ENCODE results near the gene BMPR1A.
A peak's percentile ranks its signal among the peaks of the same experiment; 100 is the strongest.
"Not testable (repeated sequence)": the region's sequence is repeated elsewhere in the genome, so short reads cannot be mapped to it uniquely, and the experiment has no call there.

BMPR1A gene

DNA sequence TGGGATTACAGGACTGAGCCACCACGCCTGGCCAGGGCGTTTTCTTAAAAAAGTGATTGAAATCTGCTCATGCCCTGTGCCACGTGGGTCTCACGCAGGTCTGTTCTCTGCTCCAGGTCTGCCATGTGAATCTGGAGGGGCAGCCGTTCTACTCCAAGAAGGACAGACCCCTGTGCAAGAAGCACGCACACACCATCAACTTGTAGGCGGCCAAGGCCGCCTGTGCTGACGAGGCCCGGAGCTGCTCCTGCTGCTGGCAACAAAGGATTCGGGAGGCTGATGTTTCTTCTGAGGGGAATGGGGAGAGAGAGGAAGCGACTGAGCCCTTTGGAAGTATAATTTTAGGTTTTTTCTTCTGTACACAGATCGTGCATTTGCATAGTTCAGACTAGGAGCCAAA, 23.6 kb upstream of the BMPR1A start:
- no peak for DNase-seq

DNA sequence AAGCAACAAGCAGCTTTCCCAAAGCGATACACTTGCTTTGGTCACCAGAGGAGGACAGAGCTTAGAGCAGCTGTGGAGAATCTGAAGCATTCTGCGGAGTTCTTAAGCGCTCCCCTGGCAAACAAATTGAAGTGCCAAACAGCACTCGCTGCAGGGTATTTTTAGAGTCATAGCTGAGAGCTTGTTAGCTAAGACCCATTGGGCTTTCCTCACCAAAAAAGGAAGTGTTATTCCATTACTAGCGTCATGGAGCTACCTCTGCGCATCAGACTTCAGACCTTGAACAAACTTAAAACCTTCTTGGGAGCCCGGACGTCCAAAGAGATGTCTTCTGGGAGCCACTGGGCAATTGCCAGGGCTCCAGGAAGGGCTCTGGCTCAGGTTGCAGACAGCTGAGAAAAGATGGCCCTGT, 23.2 kb upstream of the BMPR1A start:
- no peak for DNase-seq

DNA sequence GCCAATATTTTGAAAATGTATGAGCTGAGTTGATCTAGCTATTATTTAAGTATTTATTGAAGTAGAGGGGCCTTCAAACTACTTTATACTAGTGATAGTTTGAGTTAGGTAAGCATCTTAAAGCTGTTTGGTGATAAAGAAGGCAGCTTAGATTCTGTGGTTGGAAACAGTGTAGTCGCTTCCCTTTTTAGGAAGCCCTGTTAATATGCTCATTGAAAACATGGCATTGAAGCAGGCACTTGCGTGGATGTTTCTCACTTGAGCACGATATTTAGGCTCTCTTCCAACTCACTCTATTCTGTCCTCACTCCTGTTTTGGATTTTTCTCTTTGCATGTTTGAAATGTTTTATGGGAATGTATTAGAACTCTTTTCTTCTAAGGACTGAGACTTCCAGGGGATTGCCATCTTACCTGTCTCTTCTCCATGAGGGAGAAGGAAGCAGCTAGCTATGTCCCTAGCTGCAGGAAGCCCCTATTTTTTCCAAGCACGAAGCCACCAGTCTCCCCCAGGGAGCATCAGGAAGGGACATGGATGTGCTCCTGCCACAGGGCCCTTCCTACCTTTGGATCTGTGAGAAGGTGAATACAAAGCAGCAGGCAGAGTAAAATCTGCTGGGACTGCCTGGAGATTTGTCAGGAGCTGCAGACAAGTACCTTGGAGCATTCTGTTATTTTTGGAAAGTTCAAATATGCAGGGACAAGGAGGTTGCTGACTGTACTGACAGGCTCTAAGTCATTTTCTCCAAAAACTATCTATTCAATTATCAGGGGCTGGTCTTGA, 22.0 kb upstream of the BMPR1A start:
- DNase-seq, result no peak

DNA sequence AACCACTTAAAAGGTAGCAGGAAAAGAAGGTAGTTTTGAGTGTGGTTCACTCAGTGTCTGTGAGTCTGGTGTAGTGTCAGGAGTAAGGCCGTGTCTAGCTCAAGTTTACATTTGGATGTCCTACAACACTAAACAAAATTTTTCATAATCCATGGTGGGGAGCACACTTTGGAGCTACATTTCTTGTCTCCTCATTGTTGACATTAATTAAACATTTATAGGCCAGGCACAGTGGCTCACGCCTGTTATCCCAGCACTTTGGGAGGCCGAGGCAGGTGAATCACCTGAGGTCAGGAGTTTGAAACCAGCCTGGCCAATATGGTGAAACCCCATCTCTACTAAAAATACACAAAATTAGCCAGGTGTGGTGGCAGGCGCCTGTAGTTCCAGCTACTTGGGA, 21.1 kb upstream of the BMPR1A start:
- DNase-seq, result not testable (repeated sequence)

DNA sequence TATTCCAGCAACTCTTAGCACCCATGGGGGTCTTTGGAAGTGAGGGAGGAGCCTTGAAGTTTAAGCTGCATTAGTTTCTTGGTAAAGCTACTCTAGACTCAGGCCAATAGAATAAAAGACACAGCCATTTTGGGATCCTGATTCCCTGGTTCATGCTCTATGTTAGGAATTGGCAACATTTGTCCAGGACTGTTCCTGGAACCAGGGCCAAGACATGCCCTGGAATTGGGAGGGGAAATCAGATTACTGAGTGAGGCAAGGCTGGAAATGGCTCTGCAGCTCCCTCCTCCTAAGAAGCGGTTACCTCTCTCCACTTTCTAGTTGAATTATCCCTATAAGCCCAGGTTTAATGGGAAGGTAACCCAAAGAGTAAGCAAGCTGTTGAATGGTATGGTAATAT, 14.2 kb upstream of the BMPR1A start:
- no peak for DNase-seq

DNA sequence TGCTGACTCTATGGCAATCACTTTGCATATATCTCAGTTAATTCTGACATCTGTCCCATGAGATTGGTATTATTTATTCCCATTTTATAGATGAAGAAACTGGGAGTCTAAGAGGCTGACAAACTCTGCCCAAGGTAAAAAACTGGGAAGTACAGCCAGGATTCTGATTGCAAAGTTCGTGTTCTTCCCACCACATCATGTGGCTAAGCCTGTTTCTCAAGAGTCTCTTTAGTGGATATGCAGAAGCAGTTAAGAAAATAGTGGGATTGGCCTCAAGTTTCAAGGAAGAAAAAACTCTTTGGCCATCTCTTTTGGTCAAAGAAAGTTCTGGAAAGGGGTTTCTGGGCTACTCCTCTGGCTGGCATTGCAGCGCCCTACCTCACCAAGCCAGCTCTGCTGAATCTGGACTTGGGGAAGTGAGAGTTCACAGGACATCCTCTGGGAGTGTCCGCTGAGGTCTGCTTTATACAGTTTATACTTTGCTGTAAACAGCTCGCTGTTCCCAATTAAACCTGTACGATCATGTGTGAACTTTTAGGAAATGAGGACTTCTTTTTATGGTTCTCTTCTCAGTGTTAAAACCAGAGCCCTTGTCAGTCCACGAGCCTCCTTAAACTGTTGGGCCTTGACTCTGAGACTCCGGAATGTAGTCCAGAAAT, 12.2 kb upstream of the BMPR1A start:
- DNase-seq, result no peak

DNA sequence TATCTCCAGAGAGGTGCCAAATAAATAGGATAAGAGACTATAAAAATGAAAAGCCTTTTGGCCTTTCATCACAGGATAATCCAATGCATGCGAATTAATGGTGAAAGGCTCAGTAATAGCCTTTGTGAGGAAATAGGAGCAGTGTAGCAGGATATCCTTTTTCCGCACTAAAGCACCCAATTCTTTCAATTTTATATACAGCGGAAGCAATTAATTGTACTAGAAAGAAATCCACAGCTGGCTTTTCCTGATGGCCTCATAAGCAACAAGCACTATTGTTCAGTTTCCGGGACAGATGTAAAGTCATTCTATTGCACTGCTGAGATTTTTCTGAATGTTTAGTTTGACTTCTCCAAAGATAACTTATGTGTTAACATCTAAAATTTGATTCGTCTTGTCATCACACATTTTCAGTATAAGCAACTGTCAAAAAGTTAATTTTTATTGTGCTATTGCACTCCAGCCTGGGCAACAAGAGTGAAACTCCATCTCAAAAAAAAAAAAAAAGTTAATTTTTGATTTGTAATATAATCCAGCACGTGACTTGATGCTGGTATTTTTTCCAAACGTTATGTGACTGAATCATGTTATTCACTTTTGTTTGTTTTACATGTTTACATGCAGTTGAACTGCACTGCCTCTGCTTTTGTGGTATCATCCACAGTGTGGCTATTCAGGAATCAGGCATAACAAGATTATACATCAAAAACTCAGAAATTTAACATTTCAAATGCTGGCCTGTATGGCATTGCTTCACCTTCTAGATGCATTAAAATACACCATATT, 8.4 kb upstream of the BMPR1A start:
- DNase-seq, result no peak

DNA sequence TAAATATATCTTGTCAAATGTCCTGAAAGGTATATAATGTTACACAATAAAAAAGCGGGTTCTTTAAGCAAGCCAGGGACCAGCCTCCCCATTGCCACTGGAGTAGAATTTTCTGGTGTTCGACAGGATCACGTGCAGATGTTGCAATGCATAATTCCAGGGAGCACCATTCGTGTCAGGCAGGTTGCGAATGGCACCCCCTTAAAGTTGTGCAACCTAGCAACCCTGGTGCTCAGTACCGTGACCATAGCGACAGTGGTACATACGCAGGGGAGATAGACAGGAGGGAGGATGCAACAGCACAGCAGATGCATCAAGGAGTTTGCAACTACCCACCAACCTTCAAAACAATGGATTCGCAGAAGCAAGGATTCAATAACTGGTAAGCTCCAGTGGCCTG, 6.6 kb upstream of the BMPR1A start:
- DNase-seq, result no peak

DNA sequence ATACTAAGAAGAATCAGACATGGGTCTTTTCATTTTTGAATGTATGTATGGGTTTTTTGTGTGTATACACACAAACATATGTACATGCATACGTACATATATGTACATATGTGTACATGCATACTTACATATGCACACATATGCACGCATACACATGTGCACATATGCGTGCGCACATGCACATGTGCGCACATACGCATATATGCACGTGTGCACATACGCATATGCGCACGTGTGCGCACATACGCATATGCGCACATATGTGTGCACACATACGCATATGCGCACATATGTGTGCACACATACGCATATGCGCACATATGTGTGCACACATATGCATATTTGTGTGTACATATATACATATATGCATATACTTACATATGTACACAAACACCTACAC, 4.9 kb upstream of the BMPR1A start:
- DNase-seq, result no peak

DNA sequence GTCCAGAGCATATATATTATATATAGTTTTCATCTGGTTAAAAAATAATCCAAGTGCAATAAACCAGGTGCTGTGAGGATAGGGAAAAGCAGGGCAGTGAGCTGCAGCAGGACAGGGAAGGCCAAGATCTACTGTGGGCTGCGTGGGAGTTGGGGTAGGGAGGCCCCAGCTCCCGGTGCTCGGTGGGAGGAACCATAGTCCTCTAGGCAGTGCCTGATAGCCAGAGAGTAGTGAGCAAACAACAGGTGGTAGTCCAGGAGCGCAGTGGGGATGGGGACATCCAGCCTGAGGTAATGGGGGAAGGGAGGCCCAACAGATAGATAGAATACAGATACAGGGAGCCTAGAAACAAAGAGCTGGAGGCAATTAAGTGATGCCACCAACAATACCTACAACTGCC, 4.1 kb upstream of the BMPR1A start:
- no peak for DNase-seq

DNA sequence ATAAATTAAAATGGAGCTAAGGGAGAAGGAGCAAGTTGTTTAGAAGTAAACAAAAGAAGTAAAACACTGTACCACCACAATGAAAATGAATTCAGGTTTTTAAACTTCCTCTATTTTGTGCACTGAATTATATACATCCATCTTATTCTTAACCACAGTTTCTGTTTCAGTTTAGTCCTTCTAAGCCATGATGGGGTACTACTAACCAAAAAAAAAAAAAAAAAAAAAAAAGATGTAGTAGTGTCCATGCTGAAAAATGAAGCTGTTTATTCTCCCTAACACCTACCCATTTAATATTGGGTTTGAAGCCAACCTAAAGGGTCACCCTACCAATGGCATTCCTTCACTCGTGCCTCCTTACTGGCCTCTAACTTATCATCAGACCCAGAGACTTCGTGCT, 3.4 kb upstream of the BMPR1A start:
- DNase-seq, result no peak

DNA sequence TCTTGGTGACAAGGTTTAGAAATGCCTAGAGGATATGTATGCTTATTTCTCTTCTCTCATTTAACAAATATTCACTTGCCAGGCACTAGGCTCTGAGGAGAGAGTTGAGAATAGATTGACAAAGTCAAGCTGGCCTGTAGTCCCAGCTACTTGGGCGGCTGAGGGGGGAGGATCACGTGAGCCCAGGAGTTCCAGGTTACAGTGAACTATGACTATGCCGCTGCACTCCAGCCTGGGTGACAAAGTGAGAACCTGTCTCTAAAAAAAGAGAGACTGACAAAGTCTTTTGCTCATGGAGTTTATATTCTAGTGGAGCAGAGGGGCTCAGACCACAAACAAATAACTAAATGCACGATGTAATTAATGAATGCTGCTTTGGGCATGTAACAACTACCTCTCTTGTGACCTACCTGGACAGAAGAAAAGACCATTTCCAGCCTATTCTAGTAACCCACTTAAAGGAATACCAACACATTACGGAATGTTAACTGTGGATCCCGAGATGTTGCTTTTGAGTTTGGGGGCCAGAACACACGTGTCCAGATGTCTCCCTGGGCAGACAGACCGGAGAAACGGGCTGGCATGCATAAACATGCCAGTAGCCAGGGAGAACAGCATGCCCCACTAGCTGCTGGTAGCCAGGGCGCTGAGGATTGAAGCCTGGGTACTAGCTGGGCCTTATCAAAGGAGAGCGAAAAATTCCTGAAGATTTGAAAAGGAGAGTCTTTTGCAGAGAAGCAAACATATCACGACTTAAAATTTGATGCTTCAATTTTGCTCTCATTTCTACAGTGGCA, 2.6 kb upstream of the BMPR1A start:
- no peak for DNase-seq

DNA sequence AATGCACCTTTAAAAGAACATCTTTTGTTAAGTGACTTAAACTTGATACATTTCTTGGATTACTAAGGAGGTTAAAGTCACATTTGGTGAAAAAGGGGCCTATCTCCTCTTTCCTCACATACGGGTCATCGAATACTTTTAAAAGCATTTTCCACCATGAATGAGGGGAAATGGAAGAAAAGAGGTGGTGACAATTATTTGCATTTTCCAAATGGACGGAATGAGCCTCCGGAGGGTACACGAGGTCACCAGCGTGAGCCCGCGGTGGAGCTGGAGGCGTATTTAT, 1.0 kb upstream of the BMPR1A start:
- no peak for DNase-seq

DNA sequence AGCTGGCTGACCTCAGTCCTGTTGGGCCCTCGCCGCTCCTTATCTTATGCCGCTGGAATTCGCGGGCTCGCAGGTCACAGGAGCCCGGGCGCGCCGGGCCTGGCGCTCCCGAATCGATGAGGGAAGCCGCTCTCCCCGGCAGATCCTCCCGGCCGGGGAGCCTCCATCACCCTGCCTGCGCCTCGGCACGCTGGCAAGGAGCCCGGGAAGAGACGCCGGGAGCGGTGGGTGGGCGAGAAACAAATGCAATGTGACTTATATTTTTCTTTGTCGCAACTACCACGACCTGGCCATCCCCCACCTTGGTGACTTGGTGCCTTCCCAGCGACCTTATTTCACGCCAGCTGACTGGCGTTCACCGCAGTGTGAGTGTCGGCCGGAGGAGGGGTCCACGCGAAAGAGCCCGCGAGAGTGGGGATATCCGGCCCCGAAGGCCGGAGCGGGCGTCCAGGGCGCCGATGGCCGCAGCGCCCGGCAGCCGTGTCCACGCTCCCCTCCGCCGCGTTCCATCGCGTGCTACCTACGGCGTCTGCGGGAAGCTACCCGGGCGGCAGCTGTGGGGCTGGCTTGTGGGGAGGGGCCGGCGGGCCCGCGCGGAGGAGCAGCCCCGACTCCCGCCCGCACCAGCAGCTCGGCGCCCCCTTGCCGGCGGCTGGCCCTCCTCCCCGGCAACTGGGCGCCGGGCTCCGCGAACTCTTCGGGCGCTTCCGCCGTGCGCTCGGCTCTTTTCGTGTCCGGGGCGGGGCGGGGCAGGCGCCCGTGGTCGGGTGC, 494 bp upstream of the BMPR1A start:
- peak; percentile 82 for DNase-seq

DNA sequence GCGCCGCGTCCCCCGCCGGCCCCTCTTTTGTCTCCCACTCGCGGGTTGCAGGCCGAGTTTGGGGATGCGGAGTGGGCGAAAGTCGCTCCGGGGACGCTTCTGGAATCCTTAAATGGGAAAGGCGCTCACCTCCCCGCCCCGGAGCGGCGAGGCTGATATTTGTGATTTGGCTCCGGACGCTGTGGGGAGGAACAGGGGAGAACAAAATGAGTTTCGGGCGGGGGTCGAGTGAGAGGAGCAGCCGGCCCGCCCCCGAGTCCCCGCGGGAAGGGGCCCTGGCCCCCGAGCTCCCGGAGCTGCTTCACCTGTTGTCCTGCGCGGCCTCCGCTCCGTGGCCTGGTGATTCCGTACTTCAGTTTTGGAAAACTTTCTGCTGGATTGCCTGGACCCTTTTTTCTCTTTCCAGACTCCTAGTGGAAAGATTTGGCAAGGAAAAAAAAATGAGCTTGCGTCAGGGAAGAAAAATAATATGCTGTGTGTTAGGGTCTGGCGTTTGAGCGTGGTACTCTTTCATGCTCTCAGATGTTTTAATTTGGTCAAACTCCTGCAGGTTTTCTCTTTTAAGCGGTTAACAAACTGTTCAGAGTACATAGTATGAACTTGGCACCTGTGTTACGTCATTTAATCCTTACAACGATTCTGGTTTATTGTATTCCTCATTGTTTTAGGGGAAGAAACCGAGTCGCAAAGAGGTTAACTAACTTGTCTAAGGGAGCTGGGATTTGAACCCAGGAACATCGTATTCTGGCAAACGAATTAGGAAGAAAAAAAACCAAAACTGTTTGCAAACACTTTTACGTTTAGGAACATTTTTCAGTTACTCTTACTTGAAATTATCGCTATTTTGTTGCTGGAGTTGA, 924 bp downstream of the BMPR1A start:
- no peak for DNase-seq

DNA sequence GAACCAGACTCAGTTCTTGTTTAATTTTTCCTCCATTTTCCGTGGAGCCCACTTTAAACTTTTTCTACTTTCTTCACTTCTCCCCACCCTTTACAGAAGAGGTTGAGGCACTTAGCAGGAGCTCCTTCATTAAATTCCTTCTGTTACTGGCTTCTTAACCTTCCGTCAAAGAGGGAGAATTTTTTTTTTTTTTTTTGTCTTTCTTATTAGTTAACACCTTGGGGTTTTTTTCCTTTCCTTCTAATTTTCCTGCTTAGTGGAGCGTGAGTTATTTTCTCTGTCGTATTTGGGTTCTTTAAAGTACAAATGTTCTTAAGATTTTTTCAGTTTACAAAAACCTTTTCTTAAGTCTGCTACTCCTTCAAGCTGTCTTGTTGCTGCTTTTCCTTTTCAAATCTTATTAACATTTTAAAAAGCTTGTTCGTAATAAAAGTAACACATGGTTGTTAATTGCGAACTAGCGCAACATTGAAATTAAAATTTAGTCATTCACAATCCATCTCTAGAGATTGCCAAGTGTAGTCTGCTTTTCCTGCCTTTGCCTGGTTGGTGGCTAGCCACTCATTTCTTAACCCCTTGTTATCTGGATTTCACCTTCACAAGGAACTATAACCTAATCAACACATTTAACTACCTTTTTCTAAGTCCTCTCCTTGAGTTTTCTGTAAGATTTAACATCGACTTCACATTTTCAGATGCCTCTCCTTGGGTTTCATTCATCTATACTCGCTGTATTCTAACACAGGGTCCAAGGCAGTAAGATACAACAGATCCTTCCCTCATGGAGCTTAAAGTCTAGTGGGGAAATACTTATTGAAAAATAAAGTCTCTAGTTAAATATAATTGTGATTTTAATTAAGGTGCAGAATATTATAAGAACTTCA, 2.0 kb downstream of the BMPR1A start:
- peak; percentile 14 for DNase-seq

DNA sequence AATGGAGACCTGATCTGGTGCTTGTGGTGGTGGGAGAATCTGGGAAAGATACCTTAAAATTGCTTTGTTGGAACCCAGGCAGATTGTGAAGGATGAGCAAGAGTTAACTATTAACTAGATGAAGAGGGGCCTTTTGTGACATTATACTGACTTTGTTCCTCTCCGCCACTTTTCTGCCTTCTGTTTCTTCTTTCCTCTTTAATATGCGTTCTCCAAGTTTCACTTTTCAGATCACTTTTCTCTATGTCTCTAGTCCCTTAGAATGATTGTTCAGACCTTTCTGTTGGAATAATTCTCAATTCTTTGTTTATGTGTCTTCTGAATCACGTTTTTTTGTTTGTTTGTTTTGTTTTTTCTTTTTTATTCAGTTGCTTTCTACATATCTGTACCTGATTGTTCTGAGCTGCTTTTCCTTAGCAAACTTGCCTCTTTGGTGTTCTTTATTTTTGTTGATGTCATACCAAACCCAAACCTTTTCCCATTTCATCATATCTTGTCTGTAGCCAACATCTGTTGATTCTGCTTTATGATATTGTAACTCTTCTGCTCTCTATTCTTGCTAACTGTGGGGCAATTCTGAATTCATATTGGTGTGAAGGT, 2.8 kb downstream of the BMPR1A start:
- DNase-seq, result no peak

DNA sequence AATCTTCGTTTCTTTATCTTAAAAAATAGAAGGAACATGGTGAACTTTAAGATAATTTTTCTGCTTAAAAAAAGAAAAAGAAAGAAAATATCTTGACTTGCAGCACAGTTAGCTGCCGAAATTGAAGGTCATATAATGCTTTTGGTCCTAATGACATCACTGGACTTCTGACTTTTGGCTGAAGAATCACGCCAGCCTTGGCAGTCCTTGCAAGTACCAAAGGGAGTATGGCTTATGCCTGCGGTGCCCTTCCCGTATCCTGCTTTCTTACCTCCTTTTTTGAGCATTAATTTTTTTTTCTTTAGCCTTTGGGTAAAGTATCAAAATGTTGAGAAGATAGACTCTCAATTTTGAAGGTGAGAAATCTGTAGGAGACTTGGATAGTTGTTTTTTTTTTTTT, 7.0 kb downstream of the BMPR1A start:
- DNase-seq, result no peak

DNA sequence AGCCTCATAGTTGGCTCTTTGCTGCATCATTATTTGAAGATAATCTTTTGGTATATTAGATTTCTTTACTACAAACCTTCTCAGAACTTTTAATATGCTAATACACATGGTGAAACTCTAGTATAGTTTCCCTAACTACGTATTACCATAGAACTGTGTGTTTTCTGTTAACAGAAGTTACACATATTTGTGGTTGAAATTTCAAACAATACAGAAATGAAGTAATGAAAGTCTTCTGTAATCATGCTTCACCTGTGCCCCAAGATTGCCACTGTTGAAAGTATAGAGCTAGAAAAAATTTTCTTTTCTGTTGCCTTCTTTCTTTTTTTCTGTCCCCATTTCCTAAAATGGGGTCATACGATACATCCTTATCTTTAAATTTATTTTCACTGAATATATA, 9.1 kb downstream of the BMPR1A start:
- DNase-seq, result no peak

DNA sequence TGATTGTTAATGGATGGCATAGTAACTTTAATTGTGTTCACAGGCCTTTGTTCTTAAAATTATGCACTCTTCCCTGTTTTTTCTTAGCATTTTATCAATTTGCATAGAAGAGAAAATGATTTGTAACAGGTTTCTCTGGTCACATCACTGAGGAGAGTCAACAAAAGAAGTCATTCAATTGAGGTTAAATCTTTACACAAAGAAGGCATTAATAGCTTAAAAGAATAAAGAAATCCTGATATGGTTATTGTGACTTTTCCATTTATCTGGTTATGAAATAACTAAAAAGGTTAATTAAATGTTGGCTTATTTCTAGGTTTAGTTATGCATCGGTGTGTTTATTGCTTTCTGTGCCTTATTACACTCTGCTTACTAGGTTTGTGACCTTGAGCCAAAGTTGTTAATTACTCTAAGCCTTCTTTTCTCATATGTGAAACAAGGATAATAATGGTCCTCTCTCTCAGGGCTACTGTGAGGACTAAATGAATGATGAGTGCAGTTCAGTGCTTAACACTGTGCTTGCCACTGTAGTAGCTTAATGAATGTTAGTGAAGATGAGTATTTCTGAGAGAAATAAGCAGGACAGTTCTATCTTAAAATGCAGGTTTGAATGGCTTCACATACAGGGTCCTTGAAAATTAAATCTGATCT, 12.1 kb downstream of the BMPR1A start:
- no peak for DNase-seq
